Neural progenitor cell (in vitro differentiated cells): ENCODE data around the gene GSG1L. TPM values are rescaled to one million over a fixed set of nuclear protein-coding genes. Genes with fewer than 3 reads are reported as not detected.

Experiments
- DNase-seq: peaks from one replicate; pipeline ENCODE4 v3.0.0-alpha.2; 2016; ENCODE audit warnings: low spot score
- H2AFZ ChIP-seq: fragments of 200-600 bp; sonication (generic); replicated peaks from 2 replicates; pipeline ENCODE4 v1.6.1; 2016; ENCODE audit warnings: antibody characterized with exemption
- H3F3A ChIP-seq: fragments of 200-600 bp; sonication (generic); 2 replicates; pipeline ENCODE4 v1.6.1; 2016; ENCODE audit warnings: antibody characterized with exemption, low read depth
- H3K27ac ChIP-seq: fragments of 200-600 bp; sonication (generic); 2 replicates; pipeline ENCODE4 v1.5.1; 2016; ENCODE audit warnings: mild to moderate bottlenecking
- H3K27me3 ChIP-seq: fragments of 200-600 bp; sonication (generic); 2 replicates; pipeline ENCODE4 v1.6.1; 2016; ENCODE audit warnings: mild to moderate bottlenecking, moderate library complexity
- H3K36me3 ChIP-seq: fragments of 200-600 bp; sonication (generic); 2 replicates; pipeline ENCODE4 v1.5.1; 2016
- H3K4me1 ChIP-seq: fragments of 200-600 bp; sonication (generic); 2 replicates; pipeline ENCODE4 v1.6.1; 2016; ENCODE audit warnings: mixed run types
- H3K4me2 ChIP-seq: fragments of 200-600 bp; sonication (generic); 2 replicates; pipeline ENCODE4 v1.6.1; 2016
- H3K4me3 ChIP-seq: fragments of 200-600 bp; sonication (generic); 2 replicates; pipeline ENCODE4 v1.5.1; 2016
- H3K79me2 ChIP-seq: fragments of 200-600 bp; sonication (generic); 2 replicates; pipeline ENCODE4 v1.6.1; 2016; ENCODE audit warnings: low read depth
- H3K9ac ChIP-seq: fragments of 200-600 bp; sonication (generic); 2 replicates; pipeline ENCODE4 v1.6.1; 2016
- H3K9me3 ChIP-seq: fragments of 200-600 bp; sonication (generic); 2 replicates; pipeline ENCODE4 v1.5.1; 2016; ENCODE audit warnings: low read depth
- H4K20me1 ChIP-seq: fragments of 200-600 bp; sonication (generic); 2 replicates; pipeline ENCODE4 v1.6.1; 2016; ENCODE audit warnings: low read depth
- H3K27ac Mint-ChIP-seq: 3 replicates; pipeline ENCODE4 v1.8.0; 2021; ENCODE audit warnings: mixed read lengths
- H3K27me3 Mint-ChIP-seq: 2 replicates; pipeline ENCODE4 v1.8.0; 2022; ENCODE audit warnings: low read depth, mild to moderate bottlenecking, inconsistent platforms, moderate library complexity, mixed read lengths; ENCODE audit not compliant: insufficient read depth
- H3K36me3 Mint-ChIP-seq: 3 replicates; pipeline ENCODE4 v1.8.0; 2021; ENCODE audit warnings: mixed read lengths
- H3K4me1 Mint-ChIP-seq: 3 replicates; pipeline ENCODE4 v1.8.0; 2021; ENCODE audit warnings: mixed read lengths
- H3K4me3 Mint-ChIP-seq: 3 replicates; pipeline ENCODE4 v1.8.0; 2021; ENCODE audit warnings: mild to moderate bottlenecking, moderate library complexity, mixed read lengths
- H3K9me3 Mint-ChIP-seq: 3 replicates; pipeline ENCODE4 v1.8.0; 2020; ENCODE audit warnings: mixed read lengths
- EZH2 ChIP-seq: fragments of 200-600 bp; sonication (generic); IDR thresholded peaks from 2 replicates; pipeline ENCODE4 v1.6.1; 2017; ENCODE audit warnings: antibody characterized with exemption, mild to moderate bottlenecking, moderate library complexity
- EZH2phosphoT487 ChIP-seq: fragments of 200-600 bp; sonication (generic); IDR thresholded peaks from 2 replicates; pipeline ENCODE4 v1.6.1; 2017; ENCODE audit warnings: antibody characterized with exemption
- total RNA-seq: library from RNA; depleted of rRNA; stranded (reverse); fragments of >200 nt; gene quantifications from 2 replicates; pipeline ENCODE4 v1.2.3, GENCODE V29; 2015; ENCODE audit warnings: low replicate concordance
- TF ChIP-seq, protein P1 (sequence below): fragments of 200-600 bp; sonication (generic); IDR thresholded peaks from 2 replicates; pipeline ENCODE4 v1.5.1; 2017; ENCODE audit warnings: antibody characterized with exemption, mild to moderate bottlenecking

Gene GSG1L
- total RNA-seq, 1 donor from 2014 or later = not detected

DNA sequence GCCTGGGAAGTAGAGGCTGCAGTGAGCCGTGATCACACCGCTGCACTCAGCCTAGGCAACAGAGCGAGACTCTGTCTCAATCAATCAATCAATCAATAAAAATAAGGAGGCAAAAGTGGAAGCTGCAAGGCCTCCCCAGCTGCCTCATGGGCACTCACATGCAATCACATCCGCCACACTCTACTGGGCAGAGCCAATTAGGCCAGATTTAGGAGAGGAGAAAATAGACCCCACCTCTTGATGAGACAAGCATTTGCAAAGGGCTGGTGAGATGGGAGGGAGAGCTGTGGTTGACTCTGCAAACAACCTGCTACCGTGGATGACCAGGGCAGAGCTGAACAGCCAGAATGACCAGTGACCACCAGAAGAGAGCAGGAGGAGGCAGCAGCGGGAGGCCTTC lies 14.7 kb upstream of the GSG1L start:
- Mint-ChIP-seq H3K27ac (no peak overlapping the region), H3K4me3 (peak overlapping the region; percentile 24), H3K9me3 (no peaks in the 10 kb centered on the region), H3K36me3 (no peaks in the 10 kb centered on the region), H3K4me1 (peaks cover 10% of the 10 kb centered on the region), H3K27me3 (peaks cover 9% of the 10 kb centered on the region)
- Histone ChIP-seq H3K9me3 (no peaks in the 10 kb centered on the region), H3K4me3 (no peak overlapping the region), H3K4me2 (no peak overlapping the region), H3K9ac (no peak overlapping the region), H3K4me1 (peaks cover 5% of the 10 kb centered on the region), H3K27ac (no peak overlapping the region), H3K27me3 (no peaks in the 10 kb centered on the region), H3K79me2 (no peaks in the 10 kb centered on the region), H2AFZ (no peak overlapping the region), H3K36me3 (no peaks in the 10 kb centered on the region), H3F3A (peaks cover 6% of the 10 kb centered on the region), H4K20me1 (no peaks in the 10 kb centered on the region)
- TF ChIP-seq, protein P1, sequence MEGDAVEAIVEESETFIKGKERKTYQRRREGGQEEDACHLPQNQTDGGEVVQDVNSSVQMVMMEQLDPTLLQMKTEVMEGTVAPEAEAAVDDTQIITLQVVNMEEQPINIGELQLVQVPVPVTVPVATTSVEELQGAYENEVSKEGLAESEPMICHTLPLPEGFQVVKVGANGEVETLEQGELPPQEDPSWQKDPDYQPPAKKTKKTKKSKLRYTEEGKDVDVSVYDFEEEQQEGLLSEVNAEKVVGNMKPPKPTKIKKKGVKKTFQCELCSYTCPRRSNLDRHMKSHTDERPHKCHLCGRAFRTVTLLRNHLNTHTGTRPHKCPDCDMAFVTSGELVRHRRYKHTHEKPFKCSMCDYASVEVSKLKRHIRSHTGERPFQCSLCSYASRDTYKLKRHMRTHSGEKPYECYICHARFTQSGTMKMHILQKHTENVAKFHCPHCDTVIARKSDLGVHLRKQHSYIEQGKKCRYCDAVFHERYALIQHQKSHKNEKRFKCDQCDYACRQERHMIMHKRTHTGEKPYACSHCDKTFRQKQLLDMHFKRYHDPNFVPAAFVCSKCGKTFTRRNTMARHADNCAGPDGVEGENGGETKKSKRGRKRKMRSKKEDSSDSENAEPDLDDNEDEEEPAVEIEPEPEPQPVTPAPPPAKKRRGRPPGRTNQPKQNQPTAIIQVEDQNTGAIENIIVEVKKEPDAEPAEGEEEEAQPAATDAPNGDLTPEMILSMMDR = no peak
- no peak for TF ChIP-seq EZH2
- TF ChIP-seq EZH2phosphoT487 = no peak
- DNase-seq = no peak

DNA sequence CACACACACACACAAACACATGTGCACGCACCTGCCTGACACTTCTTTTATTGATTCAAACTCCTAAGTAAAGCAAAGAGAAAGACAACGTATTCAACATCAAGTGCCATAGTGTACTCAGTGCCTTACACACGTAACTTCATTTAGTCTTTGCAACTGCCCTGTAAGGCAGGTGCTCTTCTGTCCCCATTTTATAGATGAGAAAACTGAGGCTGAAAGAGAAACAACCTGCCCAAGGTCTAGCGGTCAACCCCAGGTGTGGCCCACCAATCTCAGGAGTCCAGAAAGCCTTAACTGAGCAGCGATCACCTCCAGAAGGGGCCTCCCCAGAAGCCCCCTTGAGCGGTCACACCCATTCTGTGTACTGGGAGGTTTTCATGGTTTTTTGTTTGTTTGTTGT lies 10.3 kb upstream of the GSG1L start:
- no peak overlapping the region for H3K4me3 ChIP-seq

DNA sequence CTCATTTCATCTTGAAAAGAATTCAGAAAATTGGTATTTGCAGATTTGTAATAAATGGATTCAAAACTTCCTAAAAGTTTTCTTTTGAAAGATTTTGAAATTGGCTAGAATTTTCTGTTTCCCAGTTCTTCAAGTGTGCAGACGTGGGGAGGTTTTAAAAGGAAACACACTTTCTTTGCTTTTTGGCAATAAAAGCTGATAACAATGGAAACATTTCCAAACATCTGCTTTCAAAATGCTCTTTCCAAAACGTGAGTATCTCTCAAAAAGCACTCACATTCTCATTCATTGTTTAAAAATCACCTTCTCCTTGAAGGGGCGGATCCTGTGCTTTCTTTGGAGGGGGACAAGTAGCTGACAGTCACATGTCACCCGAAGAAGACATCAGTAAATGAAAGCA lies 8.6 kb upstream of the GSG1L start:
- H3K36me3 ChIP-seq = no peaks in the 10 kb centered on the region
- no peaks in the 10 kb centered on the region for H3K9me3 ChIP-seq
- H3K4me1 ChIP-seq = no peaks in the 10 kb centered on the region
- Mint-ChIP-seq H3K27ac (no peak overlapping the region), H3K9me3 (no peaks in the 10 kb centered on the region), H3K4me3 (no peak overlapping the region), H3K27me3 (peaks cover 10% of the 10 kb centered on the region), H3K36me3 (no peaks in the 10 kb centered on the region), H3K4me1 (no peaks in the 10 kb centered on the region)
- H3K27ac ChIP-seq = no peak overlapping the region
- H3K27me3 ChIP-seq = peaks cover 10% of the 10 kb centered on the region
- no peak overlapping the region for H3K9ac ChIP-seq
- no peaks in the 10 kb centered on the region for H3K79me2 ChIP-seq
- no peak overlapping the region for H3K4me2 ChIP-seq
- no peaks in the 10 kb centered on the region for H3F3A ChIP-seq
- no peak overlapping the region for H2AFZ ChIP-seq
- no peaks in the 10 kb centered on the region for H4K20me1 ChIP-seq
- no peak overlapping the region for H3K4me3 ChIP-seq
- no peak for DNase-seq
- TF ChIP-seq, protein P1 = no peak
- no peak for TF ChIP-seq EZH2
- TF ChIP-seq EZH2phosphoT487 = no peak

More for the DNA sequence above, 10.3 kb upstream of the GSG1L start:
- Histone ChIP-seq H3F3A (no peaks in the 10 kb centered on the region), H3K36me3 (no peaks in the 10 kb centered on the region), H3K4me1 (no peaks in the 10 kb centered on the region), H2AFZ (no peak overlapping the region), H3K9ac (no peak overlapping the region), H3K4me2 (no peak overlapping the region), H3K27me3 (peaks cover 10% of the 10 kb centered on the region), H3K27ac (no peak overlapping the region), H3K79me2 (no peaks in the 10 kb centered on the region), H3K9me3 (no peaks in the 10 kb centered on the region), H4K20me1 (no peaks in the 10 kb centered on the region)
- Mint-ChIP-seq H3K27ac (no peak overlapping the region), H3K9me3 (no peaks in the 10 kb centered on the region), H3K4me1 (peaks cover 4% of the 10 kb centered on the region), H3K4me3 (no peak overlapping the region), H3K36me3 (no peaks in the 10 kb centered on the region), H3K27me3 (peaks cover 11% of the 10 kb centered on the region)
- TF ChIP-seq, protein P1 = no peak
- TF ChIP-seq EZH2phosphoT487 = no peak
- no peak for TF ChIP-seq EZH2
- DNase-seq = no peak
